ENCODE results near the gene SPOCK1. TPM values are rescaled to one million over a fixed set of nuclear protein-coding genes. Genes with fewer than 3 reads are reported as not detected.

SPOCK1 gene
- total and polyA plus RNA-seq, 2 experiments from 2014 or later: 5.6 to 10.1 TPM

DNA sequence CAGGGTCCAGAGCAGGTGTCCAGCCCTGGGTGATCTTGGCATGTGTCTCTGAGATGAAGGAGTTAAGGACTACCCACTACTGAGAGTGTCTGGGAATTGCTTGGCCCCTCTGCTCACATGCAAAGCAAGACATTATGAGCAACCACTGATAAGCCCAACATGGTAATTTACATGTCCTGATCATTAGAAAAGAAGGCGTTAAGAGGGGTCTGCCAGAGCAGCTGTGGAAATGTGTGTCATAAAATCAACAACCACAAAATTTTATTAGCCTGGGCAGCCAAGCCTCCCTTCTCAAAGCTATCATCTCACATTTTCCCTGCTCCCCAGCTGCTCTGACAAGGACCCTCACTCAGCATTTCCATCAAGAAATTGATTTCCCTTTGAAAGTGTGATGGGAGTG is 351.0 kb downstream of the SPOCK1 start:
- H3K9me2 ChIP-seq (replicated peaks; ENCODE audit: insufficient read depth): no peaks in the 10 kb centered on the region
- no peak for TF ChIP-seq EZH2 (IDR thresholded peaks at IDR 0.05; ENCODE audit: borderline replicate concordance)
- TF ChIP-seq EZH2phosphoT487 (IDR thresholded peaks at IDR 0.05; ENCODE audit: low read depth, severe bottlenecking, unreplicated experiment): no peak
- TF ChIP-seq, protein P1, sequence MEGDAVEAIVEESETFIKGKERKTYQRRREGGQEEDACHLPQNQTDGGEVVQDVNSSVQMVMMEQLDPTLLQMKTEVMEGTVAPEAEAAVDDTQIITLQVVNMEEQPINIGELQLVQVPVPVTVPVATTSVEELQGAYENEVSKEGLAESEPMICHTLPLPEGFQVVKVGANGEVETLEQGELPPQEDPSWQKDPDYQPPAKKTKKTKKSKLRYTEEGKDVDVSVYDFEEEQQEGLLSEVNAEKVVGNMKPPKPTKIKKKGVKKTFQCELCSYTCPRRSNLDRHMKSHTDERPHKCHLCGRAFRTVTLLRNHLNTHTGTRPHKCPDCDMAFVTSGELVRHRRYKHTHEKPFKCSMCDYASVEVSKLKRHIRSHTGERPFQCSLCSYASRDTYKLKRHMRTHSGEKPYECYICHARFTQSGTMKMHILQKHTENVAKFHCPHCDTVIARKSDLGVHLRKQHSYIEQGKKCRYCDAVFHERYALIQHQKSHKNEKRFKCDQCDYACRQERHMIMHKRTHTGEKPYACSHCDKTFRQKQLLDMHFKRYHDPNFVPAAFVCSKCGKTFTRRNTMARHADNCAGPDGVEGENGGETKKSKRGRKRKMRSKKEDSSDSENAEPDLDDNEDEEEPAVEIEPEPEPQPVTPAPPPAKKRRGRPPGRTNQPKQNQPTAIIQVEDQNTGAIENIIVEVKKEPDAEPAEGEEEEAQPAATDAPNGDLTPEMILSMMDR (IDR thresholded peaks at IDR 0.05; ENCODE audit: poor library complexity): no peak
- no peak overlapping the region for H3K4me3 ChIP-seq
- DNase-seq (ENCODE audit: low spot score): no peak
- H3K4me2 ChIP-seq: no peak overlapping the region
- WGBS (ENCODE audit: low lambda C conversion rate, missing lambda C conversion rate): 56% methylated on average over 1 of the region's 1 CpG
- no peaks in the 10 kb centered on the region for H4K20me1 ChIP-seq (ENCODE audit: insufficient read depth, poor library complexity, severe bottlenecking)
- H3K4me1 ChIP-seq (ENCODE audit: insufficient read depth): peaks cover 7% of the 10 kb centered on the region
- no peaks in the 10 kb centered on the region for H3K36me3 ChIP-seq (replicated peaks; ENCODE audit: insufficient read depth, low read depth)
- H3K27me3 ChIP-seq: no peaks in the 10 kb centered on the region
- H3K27ac ChIP-seq: no peak overlapping the region
- H2AFZ ChIP-seq: no peak overlapping the region
- no peaks in the 10 kb centered on the region for H3K79me2 ChIP-seq
- no peaks in the 10 kb centered on the region for H3K9me3 ChIP-seq (ENCODE audit: low read depth)

DNA sequence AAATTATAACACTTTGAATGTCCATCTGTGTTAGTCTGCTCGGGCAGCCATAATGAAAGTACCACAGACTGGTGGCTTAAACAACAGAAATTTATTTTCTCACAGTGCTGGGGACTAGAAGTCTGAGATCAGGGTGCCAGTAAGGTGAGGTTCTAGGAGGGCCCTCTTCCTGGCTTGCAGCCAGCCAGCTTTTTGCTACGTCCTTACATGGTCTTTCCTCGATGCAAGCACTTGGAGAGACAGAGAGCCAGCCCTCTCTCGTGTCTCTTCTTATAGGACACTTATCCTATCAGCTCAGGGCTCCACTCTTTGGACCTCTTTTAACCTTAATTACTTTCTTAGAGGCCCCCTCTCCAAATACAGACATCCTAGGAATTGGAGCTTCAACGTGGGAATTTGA is 351.8 kb downstream of the SPOCK1 start:
- no peak for TF ChIP-seq EZH2 (IDR thresholded peaks at IDR 0.05; ENCODE audit: borderline replicate concordance)
- TF ChIP-seq, protein P1 (IDR thresholded peaks at IDR 0.05; ENCODE audit: poor library complexity): no peak
- no peak for TF ChIP-seq EZH2phosphoT487 (IDR thresholded peaks at IDR 0.05; ENCODE audit: low read depth, severe bottlenecking, unreplicated experiment)
- no peak for DNase-seq (ENCODE audit: low spot score)
- H3K27ac ChIP-seq: peak overlapping the region; percentile 91
- no peak overlapping the region for H2AFZ ChIP-seq
- H3K36me3 ChIP-seq (replicated peaks; ENCODE audit: insufficient read depth, low read depth): no peaks in the 10 kb centered on the region
- H3K9me2 ChIP-seq (replicated peaks; ENCODE audit: insufficient read depth): no peaks in the 10 kb centered on the region
- H3K4me2 ChIP-seq: no peak overlapping the region
- no peak overlapping the region for H3K4me3 ChIP-seq
- H3K9me3 ChIP-seq (ENCODE audit: low read depth): no peaks in the 10 kb centered on the region
- peaks cover 7% of the 10 kb centered on the region for H3K4me1 ChIP-seq (ENCODE audit: insufficient read depth)
- no peaks in the 10 kb centered on the region for H4K20me1 ChIP-seq (ENCODE audit: insufficient read depth, poor library complexity, severe bottlenecking)
- no peaks in the 10 kb centered on the region for H3K79me2 ChIP-seq
- no peaks in the 10 kb centered on the region for H3K27me3 ChIP-seq
- WGBS (ENCODE audit: low lambda C conversion rate, missing lambda C conversion rate): 83% methylated on average over 5 of the region's 5 CpGs

DNA sequence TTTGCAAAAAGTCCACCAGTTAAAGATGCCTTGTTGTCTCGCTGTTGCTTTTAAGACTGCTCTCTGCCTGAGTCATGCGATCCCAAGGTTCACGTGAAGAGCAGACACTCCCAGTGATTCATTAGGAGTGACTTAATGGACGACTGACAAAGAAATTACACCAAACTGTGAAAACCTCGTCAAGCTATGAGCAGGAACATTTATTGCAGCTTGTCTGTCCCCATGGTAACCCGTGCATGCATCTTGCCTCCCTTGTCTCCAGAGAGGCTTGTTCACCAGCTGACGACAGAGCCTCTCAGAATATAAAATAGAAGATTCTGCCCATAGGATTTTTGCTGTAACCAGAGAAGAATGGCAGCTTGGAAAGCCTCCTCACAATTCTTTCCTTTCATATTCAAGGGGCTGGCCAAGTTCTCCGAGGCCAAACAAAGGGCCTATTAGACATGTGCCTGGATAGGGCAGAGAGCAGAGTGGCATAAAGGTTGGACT is 352.7 kb downstream of the SPOCK1 start:
- Histone ChIP-seq H3K79me2 (no peaks in the 10 kb centered on the region), H4K20me1 (ENCODE audit: insufficient read depth, poor library complexity, severe bottlenecking) (no peaks in the 10 kb centered on the region), H2AFZ (no peak overlapping the region), H3K9me2 (replicated peaks; ENCODE audit: insufficient read depth) (no peaks in the 10 kb centered on the region), H3K36me3 (replicated peaks; ENCODE audit: insufficient read depth, low read depth) (no peaks in the 10 kb centered on the region), H3K4me3 (no peak overlapping the region), H3K27me3 (no peaks in the 10 kb centered on the region), H3K4me1 (ENCODE audit: insufficient read depth) (peaks cover 7% of the 10 kb centered on the region), H3K4me2 (peak overlapping the region; percentile 24), H3K9me3 (ENCODE audit: low read depth) (no peaks in the 10 kb centered on the region), H3K27ac (peak overlapping the region; percentile 91)
- TF ChIP-seq, protein P1 (IDR thresholded peaks at IDR 0.05; ENCODE audit: poor library complexity): no peak
- no peak for TF ChIP-seq EZH2phosphoT487 (IDR thresholded peaks at IDR 0.05; ENCODE audit: low read depth, severe bottlenecking, unreplicated experiment)
- peak; percentile 89 for DNase-seq (ENCODE audit: low spot score)
- 29% methylated on average over 8 of the region's 8 CpGs for WGBS (ENCODE audit: low lambda C conversion rate, missing lambda C conversion rate)

DNA sequence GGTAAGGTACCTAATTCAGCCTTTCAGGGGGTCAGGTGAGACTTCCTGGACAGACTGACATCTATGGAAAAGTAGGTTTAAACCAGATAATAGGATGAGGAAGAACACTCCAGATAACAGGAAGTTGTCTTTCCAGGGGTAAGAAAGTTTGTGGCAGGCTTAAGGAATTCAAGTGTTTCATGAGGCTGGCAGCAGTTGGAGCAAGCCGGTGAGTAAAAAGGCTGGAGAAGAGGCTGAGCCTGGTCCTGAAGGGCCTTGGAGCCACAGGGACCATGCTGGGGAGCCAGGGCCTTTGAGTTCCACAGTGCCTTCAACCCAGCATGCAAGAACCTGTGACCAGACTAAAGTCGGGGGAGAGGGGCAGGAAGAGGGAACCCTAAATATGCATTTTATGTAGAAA is 353.4 kb downstream of the SPOCK1 start:
- H3K36me3 ChIP-seq (replicated peaks; ENCODE audit: insufficient read depth, low read depth): no peaks in the 10 kb centered on the region
- no peak for DNase-seq (ENCODE audit: low spot score)
- H3K4me1 ChIP-seq (ENCODE audit: insufficient read depth): peaks cover 7% of the 10 kb centered on the region
- peak overlapping the region; percentile 91 for H3K27ac ChIP-seq
- no peaks in the 10 kb centered on the region for H4K20me1 ChIP-seq (ENCODE audit: insufficient read depth, poor library complexity, severe bottlenecking)
- no peaks in the 10 kb centered on the region for H3K27me3 ChIP-seq
- WGBS (ENCODE audit: low lambda C conversion rate, missing lambda C conversion rate): 53% methylated on average over 2 of the region's 2 CpGs
- no peak overlapping the region for H2AFZ ChIP-seq
- H3K9me3 ChIP-seq (ENCODE audit: low read depth): no peaks in the 10 kb centered on the region
- H3K9me2 ChIP-seq (replicated peaks; ENCODE audit: insufficient read depth): no peaks in the 10 kb centered on the region
- no peaks in the 10 kb centered on the region for H3K79me2 ChIP-seq
- no peak for TF ChIP-seq EZH2 (IDR thresholded peaks at IDR 0.05; ENCODE audit: borderline replicate concordance)
- TF ChIP-seq, protein P1 (IDR thresholded peaks at IDR 0.05; ENCODE audit: poor library complexity): no peak
- no peak for TF ChIP-seq EZH2phosphoT487 (IDR thresholded peaks at IDR 0.05; ENCODE audit: low read depth, severe bottlenecking, unreplicated experiment)
- H3K4me2 ChIP-seq: no peak overlapping the region
- H3K4me3 ChIP-seq: no peak overlapping the region

Data from hepatocyte (in vitro differentiated cells).